Activated CD8-positive, alpha-beta memory T cell treated with anti-CD3 and anti-CD28 coated beads, Interleukin-2, amount 50 U/mL, for 48 hours (primary cell): ENCODE results near the gene SARDH.
A peak's percentile ranks its signal among the peaks of the same experiment; 100 is the strongest.
"Not testable (repeated sequence)": the region's sequence is repeated elsewhere in the genome, so short reads cannot be mapped to it uniquely, and the experiment has no call there.

Experiments
- DNase-seq: peaks from one replicate; pipeline ENCODE4 v3.0.0-alpha.2; 2020

SARDH gene

GRCh38 chr9:133684121-133684935, 53.8 kb downstream of the SARDH start:
- DNase-seq: no peak

GRCh38 chr9:133683586-133684120, 54.5 kb downstream of the SARDH start:
- DNase-seq: peak; percentile 79

GRCh38 chr9:133682818-133683585, 55.1 kb downstream of the SARDH start:
- DNase-seq: no peak

- no peak for DNase-seq
Measured at GRCh38 chr9:133681658-133682306, 56.4 kb downstream of the SARDH start.

- no peak for DNase-seq
Measured at GRCh38 chr9:133680976-133681657, 57.0 kb downstream of the SARDH start.

- DNase-seq: no peak
Measured at GRCh38 chr9:133680250-133680975, 57.7 kb downstream of the SARDH start.

- no peak for DNase-seq
Measured at GRCh38 chr9:133679466-133680061, 58.6 kb downstream of the SARDH start.

GRCh38 chr9:133679056-133679455, 59.1 kb downstream of the SARDH start:
- no peak for DNase-seq

- no peak for DNase-seq
Measured at GRCh38 chr9:133677126-133678010, 60.8 kb downstream of the SARDH start.

GRCh38 chr9:133676450-133676849, 61.7 kb downstream of the SARDH start:
- no peak for DNase-seq

GRCh38 chr9:133675796-133676195, 62.4 kb downstream of the SARDH start:
- DNase-seq: not testable (repeated sequence)

- DNase-seq: no peak
Measured at GRCh38 chr9:133674091-133674490, 64.1 kb downstream of the SARDH start.

GRCh38 chr9:133673258-133673655, 64.9 kb downstream of the SARDH start:
- DNase-seq: no peak

GRCh38 chr9:133672503-133673257, 65.5 kb downstream of the SARDH start:
- DNase-seq: no peak

- no peak for DNase-seq
Measured at GRCh38 chr9:133671371-133671770, 66.8 kb downstream of the SARDH start.

GRCh38 chr9:133670466-133670865, 67.7 kb downstream of the SARDH start:
- no peak for DNase-seq

- no peak for DNase-seq
Measured at GRCh38 chr9:133669182-133669801, 68.9 kb downstream of the SARDH start.

GRCh38 chr9:133667759-133668450, 70.2 kb downstream of the SARDH start:
- no peak for DNase-seq

- no peak for DNase-seq
Measured at GRCh38 chr9:133666845-133667244, 71.3 kb downstream of the SARDH start.
